ENCODE results near the gene RCCD1. TPM values are rescaled to one million over a fixed set of nuclear protein-coding genes. Genes with fewer than 3 reads are reported as not detected.

Gene RCCD1
- total RNA-seq, 1 experiment from 2014 or later: 28.8 TPM

DNA sequence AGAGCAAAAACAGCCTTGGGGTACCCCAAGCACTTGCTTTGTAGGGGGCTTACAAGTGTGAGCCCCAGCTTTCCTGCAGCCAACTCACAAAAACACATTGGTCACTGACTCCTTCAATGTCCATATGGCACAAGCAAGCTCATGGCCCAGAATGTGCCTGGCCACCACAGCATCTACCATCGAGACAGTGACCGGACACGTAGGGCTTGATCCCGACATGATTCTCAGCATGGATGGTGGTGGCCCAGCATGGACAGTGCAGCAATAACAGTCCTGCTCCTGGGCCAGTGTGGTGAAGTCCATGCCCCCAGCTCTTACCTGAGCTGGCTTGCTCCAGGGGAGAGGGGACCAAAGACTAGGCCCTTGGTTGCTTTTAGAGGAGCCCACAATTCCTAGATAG is 13.6 kb upstream of the RCCD1 start:
- ChIA-PET POLR2A (ENCODE audit: low non-redundant PET) (no interaction called here), CTCF (no interaction called here)
- H3K4me3 ChIP-seq (ENCODE audit: low read depth, low read length, poor library complexity, severe bottlenecking): no peak overlapping the region
- no peak overlapping the region for H3K27ac ChIP-seq (ENCODE audit: low read depth, low read length, poor library complexity, severe bottlenecking)
- no TSS peak for BruUV-seq (replicated peaks)
- intact Hi-C loops (cut with micrococcal nuclease; ENCODE audit: unreplicated experiment): no loop called here
- H3K4me1 ChIP-seq (ENCODE audit: insufficient read depth, low read length, poor library complexity, severe bottlenecking): peaks cover 7% of the 10 kb centered on the region
- TF ChIP-seq, protein P1, sequence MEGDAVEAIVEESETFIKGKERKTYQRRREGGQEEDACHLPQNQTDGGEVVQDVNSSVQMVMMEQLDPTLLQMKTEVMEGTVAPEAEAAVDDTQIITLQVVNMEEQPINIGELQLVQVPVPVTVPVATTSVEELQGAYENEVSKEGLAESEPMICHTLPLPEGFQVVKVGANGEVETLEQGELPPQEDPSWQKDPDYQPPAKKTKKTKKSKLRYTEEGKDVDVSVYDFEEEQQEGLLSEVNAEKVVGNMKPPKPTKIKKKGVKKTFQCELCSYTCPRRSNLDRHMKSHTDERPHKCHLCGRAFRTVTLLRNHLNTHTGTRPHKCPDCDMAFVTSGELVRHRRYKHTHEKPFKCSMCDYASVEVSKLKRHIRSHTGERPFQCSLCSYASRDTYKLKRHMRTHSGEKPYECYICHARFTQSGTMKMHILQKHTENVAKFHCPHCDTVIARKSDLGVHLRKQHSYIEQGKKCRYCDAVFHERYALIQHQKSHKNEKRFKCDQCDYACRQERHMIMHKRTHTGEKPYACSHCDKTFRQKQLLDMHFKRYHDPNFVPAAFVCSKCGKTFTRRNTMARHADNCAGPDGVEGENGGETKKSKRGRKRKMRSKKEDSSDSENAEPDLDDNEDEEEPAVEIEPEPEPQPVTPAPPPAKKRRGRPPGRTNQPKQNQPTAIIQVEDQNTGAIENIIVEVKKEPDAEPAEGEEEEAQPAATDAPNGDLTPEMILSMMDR (conservative IDR thresholded peaks at IDR 0.05; ENCODE audit: low read depth, low read length): no peak
- no peak for TF ChIP-seq EZH2 (IDR thresholded peaks at IDR 0.05; ENCODE audit: borderline replicate concordance, low read depth, low read length, poor library complexity, severe bottlenecking)
- DNase-seq (ENCODE audit: low spot score): no peak
- no peaks in the 10 kb centered on the region for H3K27me3 ChIP-seq (replicated peaks; ENCODE audit: insufficient read depth, low read depth, low read length, poor library complexity)
- peaks cover 58% of the 10 kb centered on the region for H3K36me3 ChIP-seq (ENCODE audit: insufficient read depth, low read length, poor library complexity, severe bottlenecking)
- no peaks in the 10 kb centered on the region for H3K9me3 ChIP-seq (ENCODE audit: low read depth, low read length, poor library complexity, severe bottlenecking)

DNA sequence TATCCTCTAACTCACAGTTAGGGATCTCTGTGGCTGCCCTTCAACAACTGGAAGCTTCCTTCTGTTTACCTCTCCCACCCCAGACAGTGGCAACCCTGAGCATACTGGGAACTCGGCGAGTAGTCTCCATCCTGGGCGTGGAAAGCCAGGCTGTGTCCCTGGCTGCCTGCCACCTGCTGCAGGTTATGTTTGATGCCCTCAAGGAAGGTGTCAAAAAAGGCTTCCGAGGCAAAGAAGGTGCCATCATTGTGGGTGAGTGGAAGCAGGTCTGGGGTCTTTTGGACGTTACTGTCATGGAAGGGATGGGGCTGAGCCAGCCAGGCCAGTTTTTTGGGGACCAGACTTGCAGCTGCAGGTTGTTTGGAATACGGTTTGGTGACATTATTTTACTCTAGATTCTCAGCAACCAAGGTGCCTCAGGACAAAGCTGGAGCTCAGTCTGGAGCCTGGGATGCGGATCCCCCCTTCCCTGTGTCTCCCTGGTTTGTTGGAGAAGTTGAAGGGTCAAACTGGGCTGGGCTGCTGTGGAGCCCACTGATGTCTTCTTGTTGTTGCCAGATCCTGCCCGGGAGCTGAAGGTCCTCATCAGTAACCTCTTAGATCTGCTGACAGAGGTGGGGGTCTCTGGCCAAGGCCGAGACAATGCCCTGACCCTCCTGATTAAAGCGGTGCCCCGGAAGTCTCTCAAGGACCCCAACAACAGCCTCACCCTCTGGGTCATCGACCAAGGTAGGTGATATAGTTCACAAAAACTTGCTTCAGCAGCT is 12.1 kb upstream of the RCCD1 start:
- ChIA-PET CTCF (no interaction called here), POLR2A (ENCODE audit: low non-redundant PET) (interaction anchor here (0.6 to 0.8 kb wide), 2 partner anchors 605 to 737 kb away, joined by 3 read pairs; no protein-coding TSS in a partner anchor)
- Histone ChIP-seq H3K9me3 (ENCODE audit: low read depth, low read length, poor library complexity, severe bottlenecking) (no peaks in the 10 kb centered on the region), H3K36me3 (ENCODE audit: insufficient read depth, low read length, poor library complexity, severe bottlenecking) (peaks cover 58% of the 10 kb centered on the region), H3K27me3 (replicated peaks; ENCODE audit: insufficient read depth, low read depth, low read length, poor library complexity) (no peaks in the 10 kb centered on the region), H3K4me1 (ENCODE audit: insufficient read depth, low read length, poor library complexity, severe bottlenecking) (no peaks in the 10 kb centered on the region), H3K4me3 (ENCODE audit: low read depth, low read length, poor library complexity, severe bottlenecking) (no peak overlapping the region), H3K27ac (ENCODE audit: low read depth, low read length, poor library complexity, severe bottlenecking) (no peak overlapping the region)
- BruUV-seq (replicated peaks): no TSS peak
- intact Hi-C loops (cut with micrococcal nuclease; ENCODE audit: unreplicated experiment): no loop called here
- no peak for TF ChIP-seq EZH2 (IDR thresholded peaks at IDR 0.05; ENCODE audit: borderline replicate concordance, low read depth, low read length, poor library complexity, severe bottlenecking)
- TF ChIP-seq, protein P1 (conservative IDR thresholded peaks at IDR 0.05; ENCODE audit: low read depth, low read length): no peak
- no peak for DNase-seq (ENCODE audit: low spot score)

DNA sequence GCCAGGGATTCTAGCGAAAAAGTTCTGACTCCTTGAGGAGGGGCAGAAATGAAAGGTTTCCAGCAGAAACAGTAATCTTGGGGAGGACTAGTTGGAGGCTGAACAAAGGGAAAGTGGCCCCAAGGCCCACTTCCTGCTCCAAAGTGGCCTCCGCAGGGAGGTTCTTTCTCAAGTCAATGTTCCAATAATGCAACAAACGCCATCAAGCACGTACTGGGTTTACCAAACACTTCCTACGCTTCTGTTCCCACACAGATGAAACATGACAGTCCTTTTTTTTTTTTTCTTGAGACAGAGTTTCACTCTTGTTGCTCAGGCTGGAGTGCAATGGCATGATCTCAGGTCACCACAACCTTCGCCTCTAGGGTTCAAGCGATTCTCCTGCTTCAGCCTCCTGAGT is 9.6 kb upstream of the RCCD1 start:
- TF ChIP-seq, protein P1 (conservative IDR thresholded peaks at IDR 0.05; ENCODE audit: low read depth, low read length): no peak
- TF ChIP-seq EZH2 (IDR thresholded peaks at IDR 0.05; ENCODE audit: borderline replicate concordance, low read depth, low read length, poor library complexity, severe bottlenecking): no peak
- H3K36me3 ChIP-seq (ENCODE audit: insufficient read depth, low read length, poor library complexity, severe bottlenecking): peaks cover 45% of the 10 kb centered on the region
- H3K4me3 ChIP-seq (ENCODE audit: low read depth, low read length, poor library complexity, severe bottlenecking): no peak overlapping the region
- no peaks in the 10 kb centered on the region for H3K4me1 ChIP-seq (ENCODE audit: insufficient read depth, low read length, poor library complexity, severe bottlenecking)
- H3K9me3 ChIP-seq (ENCODE audit: low read depth, low read length, poor library complexity, severe bottlenecking): no peaks in the 10 kb centered on the region
- no peak overlapping the region for H3K27ac ChIP-seq (ENCODE audit: low read depth, low read length, poor library complexity, severe bottlenecking)
- POLR2A ChIA-PET (ENCODE audit: low non-redundant PET): no interaction called here
- CTCF ChIA-PET: no interaction called here
- BruUV-seq (replicated peaks): no TSS peak
- H3K27me3 ChIP-seq (replicated peaks; ENCODE audit: insufficient read depth, low read depth, low read length, poor library complexity): no peaks in the 10 kb centered on the region
- intact Hi-C loops (cut with micrococcal nuclease; ENCODE audit: unreplicated experiment): no loop called here
- DNase-seq (ENCODE audit: low spot score): no peak

All from A673 (cell line).